22Rv1 (cell line): ENCODE data around the gene ACP3.

Source experiments
- H3K27ac ChIP-seq: fragments of 450-650 bp; 2 replicates; pipeline ENCODE4 v1.5.1; 2017
- ZFX ChIP-seq: fragments of 450-650 bp; IDR thresholded peaks from 2 replicates; pipeline ENCODE4 v1.6.1; 2017; ENCODE audit warnings: antibody characterized with exemption, borderline replicate concordance
- TF ChIP-seq, protein P1 (sequence below): fragments of 450-650 bp; IDR thresholded peaks from 2 replicates; pipeline ENCODE4 v1.5.1; 2017; ENCODE audit warnings: mild to moderate bottlenecking

The ACP3 gene

DNA sequence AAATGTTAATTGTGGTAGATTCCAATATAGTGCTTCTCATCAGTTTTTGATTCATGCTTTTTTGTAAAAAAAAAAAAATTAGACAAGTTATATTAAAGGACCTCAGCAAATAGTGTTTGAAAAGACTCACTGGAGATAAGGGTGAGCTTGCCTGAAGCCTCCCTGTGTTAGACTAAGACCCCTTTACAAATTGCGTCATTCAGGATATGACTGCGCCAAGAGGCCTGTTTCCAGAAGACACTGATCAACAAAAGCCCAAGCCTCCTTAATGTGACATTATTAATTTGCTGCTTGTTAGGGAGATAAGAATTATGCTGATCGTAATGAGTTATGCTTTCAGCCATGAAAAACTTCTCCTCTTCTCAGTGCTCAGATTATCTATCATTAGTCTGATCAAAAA is 87.1 kb downstream of the ACP3 start:
- H3K27ac ChIP-seq = no peak overlapping the region
- no peak for TF ChIP-seq ZFX
- TF ChIP-seq, protein P1, sequence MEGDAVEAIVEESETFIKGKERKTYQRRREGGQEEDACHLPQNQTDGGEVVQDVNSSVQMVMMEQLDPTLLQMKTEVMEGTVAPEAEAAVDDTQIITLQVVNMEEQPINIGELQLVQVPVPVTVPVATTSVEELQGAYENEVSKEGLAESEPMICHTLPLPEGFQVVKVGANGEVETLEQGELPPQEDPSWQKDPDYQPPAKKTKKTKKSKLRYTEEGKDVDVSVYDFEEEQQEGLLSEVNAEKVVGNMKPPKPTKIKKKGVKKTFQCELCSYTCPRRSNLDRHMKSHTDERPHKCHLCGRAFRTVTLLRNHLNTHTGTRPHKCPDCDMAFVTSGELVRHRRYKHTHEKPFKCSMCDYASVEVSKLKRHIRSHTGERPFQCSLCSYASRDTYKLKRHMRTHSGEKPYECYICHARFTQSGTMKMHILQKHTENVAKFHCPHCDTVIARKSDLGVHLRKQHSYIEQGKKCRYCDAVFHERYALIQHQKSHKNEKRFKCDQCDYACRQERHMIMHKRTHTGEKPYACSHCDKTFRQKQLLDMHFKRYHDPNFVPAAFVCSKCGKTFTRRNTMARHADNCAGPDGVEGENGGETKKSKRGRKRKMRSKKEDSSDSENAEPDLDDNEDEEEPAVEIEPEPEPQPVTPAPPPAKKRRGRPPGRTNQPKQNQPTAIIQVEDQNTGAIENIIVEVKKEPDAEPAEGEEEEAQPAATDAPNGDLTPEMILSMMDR = no peak

DNA sequence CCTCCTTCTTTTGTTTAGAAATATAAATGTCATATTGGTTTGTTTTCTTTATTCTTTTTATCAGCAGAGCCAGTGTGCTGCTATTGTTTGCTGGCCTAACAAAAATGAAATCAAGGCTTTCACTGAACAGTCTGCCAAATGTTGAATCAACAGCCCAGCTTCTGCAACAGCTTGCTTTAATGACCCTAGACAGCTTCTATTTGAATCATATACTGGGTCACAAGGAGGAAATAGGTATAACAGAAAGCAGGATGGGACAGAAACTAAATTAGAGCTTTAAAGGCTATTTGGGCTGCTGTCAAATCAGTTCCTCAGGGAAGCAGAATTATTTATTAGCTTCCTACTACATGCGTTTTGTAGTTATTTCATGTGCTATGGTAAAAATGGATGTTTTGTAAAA is 88.0 kb downstream of the ACP3 start:
- TF ChIP-seq, protein P1 = no peak
- no peak for TF ChIP-seq ZFX
- H3K27ac ChIP-seq = no peak overlapping the region

DNA sequence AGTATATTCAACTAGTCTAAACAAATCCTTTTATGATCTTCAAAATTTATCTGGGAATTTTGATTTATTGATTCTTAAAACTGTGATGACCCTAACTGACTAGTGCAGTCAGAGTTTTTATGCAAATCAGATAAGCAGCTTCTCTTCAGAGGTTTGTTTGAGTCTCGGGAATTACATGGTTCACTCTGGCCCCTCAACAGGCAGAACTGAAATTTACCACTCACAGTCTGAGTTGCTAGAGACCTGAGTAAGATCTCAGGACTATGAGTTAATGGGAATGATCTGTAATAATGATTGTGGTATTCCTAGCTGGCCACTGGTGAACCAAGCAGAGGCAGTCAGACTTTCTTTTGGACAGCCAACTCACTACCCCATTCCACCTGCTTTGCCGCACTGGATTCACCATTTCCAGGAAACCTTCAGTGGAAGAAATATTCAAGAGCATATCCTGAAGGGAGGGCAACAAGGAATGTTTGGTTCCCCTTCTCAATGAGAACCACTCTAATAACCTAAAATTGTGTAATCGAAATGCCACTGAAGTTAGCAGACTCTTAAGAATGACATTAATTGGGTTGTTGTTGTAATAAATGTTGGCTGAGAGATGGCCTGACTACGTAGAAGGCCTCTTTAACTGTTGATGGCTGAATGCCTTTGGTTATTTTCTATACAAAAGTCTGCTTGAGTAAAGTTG is 88.5 kb downstream of the ACP3 start:
- H3K27ac ChIP-seq = no peak overlapping the region
- TF ChIP-seq ZFX = no peak
- TF ChIP-seq, protein P1 = no peak

DNA sequence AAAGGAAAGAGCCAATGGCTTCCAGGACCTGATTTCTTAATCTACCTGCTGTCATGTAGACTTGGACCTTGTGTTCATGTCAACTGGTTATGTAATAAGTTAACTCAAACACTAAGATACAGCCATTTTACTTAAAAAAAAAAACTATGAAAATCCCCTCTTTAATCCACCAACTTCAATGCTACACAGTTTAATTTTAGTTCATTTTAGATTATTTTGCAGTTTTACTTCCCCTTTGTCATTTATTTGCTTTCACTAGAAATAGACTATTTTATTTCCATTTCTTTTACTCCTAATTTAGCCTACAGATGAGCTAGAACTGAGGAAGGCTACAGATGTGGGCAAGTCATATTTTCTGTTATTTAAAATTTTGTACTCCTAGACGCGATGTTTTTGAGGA is 89.4 kb downstream of the ACP3 start:
- no peak overlapping the region for H3K27ac ChIP-seq
- TF ChIP-seq, protein P1 = no peak
- TF ChIP-seq ZFX = no peak

DNA sequence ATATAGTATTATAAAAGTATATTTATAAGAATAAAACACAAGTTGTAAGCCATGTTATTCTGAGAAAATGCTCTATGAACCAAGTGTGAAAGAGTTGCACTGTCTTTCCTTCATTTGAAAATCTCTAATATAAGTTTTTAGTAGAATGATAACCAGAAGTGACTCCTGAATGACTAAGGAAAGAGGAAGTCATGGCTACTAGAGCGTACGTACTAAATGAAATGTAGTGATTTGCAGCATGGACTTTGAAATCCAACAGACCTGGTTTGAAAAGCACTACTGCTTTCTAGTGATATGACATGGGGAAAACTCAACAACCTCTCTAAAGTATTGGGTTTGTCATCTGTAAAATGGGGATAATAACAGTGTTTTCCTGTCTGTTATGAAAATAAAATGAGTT is 89.8 kb downstream of the ACP3 start:
- TF ChIP-seq, protein P1 = no peak
- TF ChIP-seq ZFX = no peak
- H3K27ac ChIP-seq = no peak overlapping the region
